Measurements from ENCODE around the gene ANGPTL2.

Gene ANGPTL2

GRCh38 chr9:127049581-127049980, 72.9 kb downstream of the ANGPTL2 start:
- no peak for DNase-seq (ENCODE audit: low spot score)

DNA sequence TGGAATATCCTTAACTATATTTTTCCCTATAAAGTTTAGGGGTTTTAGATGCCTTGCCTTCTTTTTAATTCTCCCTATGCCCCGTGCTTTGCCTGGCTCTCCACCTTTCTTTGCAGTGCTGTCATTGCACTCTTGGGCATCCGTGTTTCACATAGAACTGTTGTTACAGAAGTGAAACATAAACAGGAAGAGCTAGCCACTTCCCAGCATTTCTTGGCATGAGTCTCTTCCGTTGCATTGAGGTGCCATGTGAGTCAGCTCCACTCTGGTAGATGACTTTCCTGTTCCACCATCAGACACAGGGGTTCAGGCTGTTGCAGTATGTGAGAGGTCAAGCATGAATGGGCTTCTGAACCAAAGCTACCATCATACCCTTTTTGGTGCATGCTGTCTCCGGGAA, 73.4 kb downstream of the ANGPTL2 start:
- peak; percentile 88 for DNase-seq (ENCODE audit: low spot score)

DNA sequence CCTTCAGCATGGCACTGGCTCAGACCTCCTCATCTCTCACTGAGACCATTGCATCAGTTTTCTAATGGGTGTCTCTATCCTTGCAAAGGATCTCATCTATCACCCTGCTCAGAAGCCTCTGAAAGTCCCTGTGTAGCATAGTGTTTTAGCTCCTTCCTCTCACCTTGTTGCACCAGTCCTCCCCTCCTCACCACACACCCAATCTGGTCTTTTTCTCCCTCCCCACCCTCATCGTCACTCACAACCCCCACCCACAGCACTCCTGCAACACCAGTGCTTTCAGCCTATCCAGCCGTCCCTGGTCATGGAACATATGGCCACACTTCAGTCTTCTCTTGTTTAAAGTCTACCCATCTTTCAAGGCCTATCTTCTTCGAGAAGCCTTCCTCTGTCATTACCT, 74.5 kb downstream of the ANGPTL2 start:
- DNase-seq (ENCODE audit: low spot score) = no peak

- DNase-seq (ENCODE audit: low spot score) = no peak
These were observed 77.3 kb downstream of the ANGPTL2 start for GRCh38 chr9:127045148-127045547.

- no peak for DNase-seq (ENCODE audit: low spot score)
These were observed 82.9 kb downstream of the ANGPTL2 start for GRCh38 chr9:127039492-127039891.

DNA sequence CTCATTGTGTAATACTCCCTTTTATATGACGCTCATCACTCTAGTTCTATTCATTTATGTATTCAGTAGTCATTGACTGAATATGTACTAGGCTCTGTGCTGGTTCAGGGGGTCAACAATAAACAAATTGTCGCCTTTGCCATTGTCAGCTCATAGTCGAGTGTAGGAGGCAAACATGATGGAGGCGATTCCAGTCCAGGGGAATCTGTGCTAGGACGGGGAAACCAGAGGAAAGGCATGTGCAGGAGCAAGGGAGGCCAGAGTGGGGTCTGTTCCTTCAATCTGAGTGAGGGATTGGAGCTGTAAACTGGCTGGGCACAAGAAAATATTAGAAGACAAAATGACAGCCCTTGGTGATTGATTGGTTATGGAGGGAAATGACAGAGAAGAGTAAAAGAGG, 83.9 kb downstream of the ANGPTL2 start:
- DNase-seq (ENCODE audit: low spot score) = no peak
